HEK293 (cell line): Measurements from ENCODE around the gene PLA2G3.

Experiments
- CTCF ChIA-PET: fragments of 350-600 bp; formaldehyde crosslinking; extraction: SDS; loops from one replicate; lab custom pipeline; 2021; ENCODE audit warnings: antibody characterized with exemption; lab: Yijun Ruan, JAX
- POLR2A ChIA-PET: fragments of 300-600 bp; formaldehyde crosslinking; extraction: SDS; loops from one replicate; lab custom pipeline; 2020; ENCODE audit warnings: antibody characterized with exemption, inconsistent platforms; lab: Yijun Ruan, JAX
- H3K27ac ChIP-seq: fragments of 200-500 bp; sonication (Bioruptor generic); 2 replicates; pipeline ENCODE4 v1.5.1; 2014; ENCODE audit warnings: low read depth, low read length, control low read depth, inconsistent platforms; ENCODE audit errors: extremely low read depth
- H3K36me3 ChIP-seq, 2 experiments: fragments of 200-500 bp in 1 of 2; sonication (Bioruptor generic) in 1 of 2; 1 replicate in 1 of 2; 2 replicates in 1 of 2; pipeline ENCODE4 v1.5.1; 2014 to 2017; ENCODE audit warnings: inconsistent platforms in 2 of 2, low read length in 2 of 2; ENCODE audit not compliant: control insufficient read depth in 2 of 2, insufficient read depth in 1 of 2
- H3K4me1 ChIP-seq: fragments of 200-500 bp; sonication (Bioruptor generic); 2 replicates; pipeline ENCODE4 v1.5.1; 2014; ENCODE audit warnings: mild to moderate bottlenecking, low read length, inconsistent platforms; ENCODE audit not compliant: control insufficient read depth, insufficient read depth
- H3K4me3 ChIP-seq: 2 replicates; pipeline ENCODE4 v1.5.1; 2011; ENCODE audit warnings: low read depth, mild to moderate bottlenecking, control low read depth, low read length, moderate library complexity
- H3K9me3 ChIP-seq: fragments of 200-500 bp; sonication (Bioruptor generic); 2 replicates; pipeline ENCODE4 v1.5.1; 2014; ENCODE audit warnings: low read depth, low read length, inconsistent platforms; ENCODE audit not compliant: control insufficient read depth, insufficient read depth
- BCL11A ChIP-seq: fragments of 450-650 bp; formaldehyde crosslinking; IDR thresholded peaks from 2 replicates; pipeline ENCODE4 v1.5.1; 2016; ENCODE audit warnings: low read depth, missing biosample characterization, missing genetic modification characterization
- EGR2 ChIP-seq: fragments of 450-650 bp; formaldehyde crosslinking; IDR thresholded peaks from 2 replicates; pipeline ENCODE4 v1.5.1; 2016; ENCODE audit warnings: low read depth, missing biosample characterization, missing genetic modification characterization
- FEZF1 ChIP-seq: fragments of 450-650 bp; formaldehyde crosslinking; IDR thresholded peaks from 2 replicates; pipeline ENCODE4 v1.5.1; 2016; ENCODE audit warnings: missing biosample characterization, missing genetic modification characterization
- GLIS1 ChIP-seq: fragments of 450-650 bp; formaldehyde crosslinking; IDR thresholded peaks from 2 replicates; pipeline ENCODE4 v1.5.1; 2016; ENCODE audit warnings: missing biosample characterization, missing genetic modification characterization
- KLF9 ChIP-seq: fragments of 450-650 bp; formaldehyde crosslinking; IDR thresholded peaks from 2 replicates; pipeline ENCODE4 v1.5.1; 2016; ENCODE audit warnings: missing biosample characterization, missing genetic modification characterization, low read depth
- RBAK ChIP-seq: fragments of 450-650 bp; formaldehyde crosslinking; IDR thresholded peaks from 2 replicates; pipeline ENCODE4 v1.5.1; 2016; ENCODE audit warnings: missing biosample characterization, missing genetic modification characterization
- SALL2 ChIP-seq: fragments of 450-650 bp; formaldehyde crosslinking; IDR thresholded peaks from 2 replicates; pipeline ENCODE4 v1.5.0; 2017; ENCODE audit warnings: missing biosample characterization, mild to moderate bottlenecking, missing genetic modification characterization, borderline replicate concordance
- SP2 ChIP-seq: fragments of 450-650 bp; formaldehyde crosslinking; IDR thresholded peaks from 2 replicates; pipeline ENCODE4 v1.5.1; 2016; ENCODE audit warnings: missing biosample characterization, missing genetic modification characterization
- SP3 ChIP-seq: fragments of 450-650 bp; formaldehyde crosslinking; IDR thresholded peaks from 2 replicates; pipeline ENCODE4 v1.5.1; 2016; ENCODE audit warnings: missing biosample characterization, missing genetic modification characterization
- ZBTB44 ChIP-seq: fragments of 450-650 bp; IDR thresholded peaks from 2 replicates; pipeline ENCODE4 v1.5.1; 2018; ENCODE audit warnings: missing biosample characterization, mild to moderate bottlenecking, missing genetic modification characterization
- ZNF18 ChIP-seq: fragments of 450-650 bp; formaldehyde crosslinking; IDR thresholded peaks from 2 replicates; pipeline ENCODE4 v1.5.1; 2016; ENCODE audit warnings: missing biosample characterization, missing genetic modification characterization
- ZNF202 ChIP-seq: fragments of 450-650 bp; formaldehyde crosslinking; IDR thresholded peaks from 2 replicates; pipeline ENCODE4 v1.5.1; 2016; ENCODE audit warnings: missing biosample characterization, missing genetic modification characterization, borderline replicate concordance
- ZNF211 ChIP-seq: fragments of 450-650 bp; formaldehyde crosslinking; IDR thresholded peaks from 2 replicates; pipeline ENCODE4 v1.5.1; 2016; ENCODE audit warnings: low read depth, missing biosample characterization, missing genetic modification characterization
- ZNF214 ChIP-seq: fragments of 450-650 bp; formaldehyde crosslinking; IDR thresholded peaks from 2 replicates; pipeline ENCODE4 v1.5.1; 2017; ENCODE audit warnings: missing biosample characterization, mild to moderate bottlenecking, missing genetic modification characterization, borderline replicate concordance
- ZNF280D ChIP-seq: fragments of 450-650 bp; formaldehyde crosslinking; IDR thresholded peaks from 2 replicates; pipeline ENCODE4 v1.5.1; 2016; ENCODE audit warnings: missing biosample characterization, missing genetic modification characterization
- ZNF426 ChIP-seq: fragments of 450-650 bp; formaldehyde crosslinking; IDR thresholded peaks from 2 replicates; pipeline ENCODE4 v1.5.1; 2017; ENCODE audit warnings: missing biosample characterization, missing genetic modification characterization, mild to moderate bottlenecking, inconsistent platforms, moderate library complexity
- ZNF513 ChIP-seq: fragments of 450-650 bp; IDR thresholded peaks from 2 replicates; pipeline ENCODE4 v1.5.1; 2018; ENCODE audit warnings: missing biosample characterization, missing genetic modification characterization
- ZNF654 ChIP-seq: fragments of 450-650 bp; formaldehyde crosslinking; IDR thresholded peaks from 2 replicates; pipeline ENCODE4 v1.5.1; 2016; ENCODE audit warnings: low read depth, missing biosample characterization, missing genetic modification characterization
- ZNF692 ChIP-seq: fragments of 450-650 bp; formaldehyde crosslinking; IDR thresholded peaks from 2 replicates; pipeline ENCODE4 v1.5.1; 2016; ENCODE audit warnings: missing biosample characterization, missing genetic modification characterization
- ZNF76 ChIP-seq: fragments of 450-650 bp; formaldehyde crosslinking; IDR thresholded peaks from 2 replicates; pipeline ENCODE4; 2016; ENCODE audit warnings: low read depth, missing biosample characterization, missing genetic modification characterization, borderline replicate concordance

PLA2G3 gene

GRCh38 chr22:31085493-31085824, 54.8 kb downstream of the PLA2G3 start:
- ChIA-PET CTCF (interaction anchor here (0.6 to 1.2 kb wide), 10 partner anchors 11 to 322 kb away, joined by 3 to 6 read pairs (median 4); partner anchors contain the start of gene MORC2), POLR2A (no interaction called here)
- no peak for TF ChIP-seq ZNF654 (tag by site-specific recombination)
- TF ChIP-seq ZNF18 (tag by site-specific recombination): no peak
- no peak for TF ChIP-seq SP3 (tag by site-specific recombination)
- no peak for TF ChIP-seq BCL11A (tag by site-specific recombination)
- TF ChIP-seq GLIS1 (tag by site-specific recombination): no peak
- TF ChIP-seq ZNF280D: no peak
- peak; percentile 20; the same call in 1 of the 2 replicates for TF ChIP-seq SP2 (tag by site-specific recombination)
- Histone ChIP-seq H3K9me3 (no peaks in the 10 kb centered on the region), H3K36me3 (peaks cover 0 to 45% of the 10 kb centered on the region in 2 experiments; a peak in 1 of 3 replicates), H3K27ac (no peak overlapping the region), H3K4me1 (peaks cover 3% of the 10 kb centered on the region; the same call in 1 of the 2 replicates), H3K4me3 (no peak overlapping the region)

- H3K4me3 ChIP-seq: no peak overlapping the region
Observed at GRCh38 chr22:31084811-31085492, 55.4 kb downstream of the PLA2G3 start.

More at GRCh38 chr22:31084811-31085492, 55.4 kb downstream of the PLA2G3 start:
- Histone ChIP-seq H3K4me1 (peaks cover 3% of the 10 kb centered on the region; the same call in 1 of the 2 replicates), H3K27ac (no peak overlapping the region), H3K36me3 (peaks cover 0 to 42% of the 10 kb centered on the region in 2 experiments; a peak in 1 of 3 replicates), H3K9me3 (no peaks in the 10 kb centered on the region)
- TF ChIP-seq ZNF76 (tag by site-specific recombination) (no peak), ZNF214 (tag by site-specific recombination) (no peak), ZNF692 (tag by site-specific recombination) (no peak), FEZF1 (tag by site-specific recombination) (no peak), ZNF426 (tag by site-specific recombination) (no peak), KLF9 (tag by site-specific recombination) (no peak), ZNF211 (no peak), SALL2 (tag by site-specific recombination) (no peak), ZNF513 (tag by site-specific recombination) (no peak), EGR2 (tag by site-specific recombination) (no peak), RBAK (tag by site-specific recombination) (no peak), ZBTB44 (tag by site-specific recombination) (no peak), ZNF202 (no peak)
- CTCF ChIA-PET: interaction anchor here (0.5 to 1.2 kb wide), 10 partner anchors 11 to 408 kb away, joined by 3 to 6 read pairs (median 3); partner anchors contain the start of gene MORC2
- POLR2A ChIA-PET: no interaction called here
